ENCODE data around the gene PGA3.

GRCh38 chr11:61154528-61154927 is 48.8 kb upstream of the PGA3 start:
- TF ChIP-seq CTCF (IDR thresholded peaks at IDR 0.05) (no peak), POLR2A (IDR thresholded peaks at IDR 0.05) (no peak)

All from thyroid gland (tissue), 4 donors.